Measurements from ENCODE around the gene AGBL4.

Gene AGBL4

DNA sequence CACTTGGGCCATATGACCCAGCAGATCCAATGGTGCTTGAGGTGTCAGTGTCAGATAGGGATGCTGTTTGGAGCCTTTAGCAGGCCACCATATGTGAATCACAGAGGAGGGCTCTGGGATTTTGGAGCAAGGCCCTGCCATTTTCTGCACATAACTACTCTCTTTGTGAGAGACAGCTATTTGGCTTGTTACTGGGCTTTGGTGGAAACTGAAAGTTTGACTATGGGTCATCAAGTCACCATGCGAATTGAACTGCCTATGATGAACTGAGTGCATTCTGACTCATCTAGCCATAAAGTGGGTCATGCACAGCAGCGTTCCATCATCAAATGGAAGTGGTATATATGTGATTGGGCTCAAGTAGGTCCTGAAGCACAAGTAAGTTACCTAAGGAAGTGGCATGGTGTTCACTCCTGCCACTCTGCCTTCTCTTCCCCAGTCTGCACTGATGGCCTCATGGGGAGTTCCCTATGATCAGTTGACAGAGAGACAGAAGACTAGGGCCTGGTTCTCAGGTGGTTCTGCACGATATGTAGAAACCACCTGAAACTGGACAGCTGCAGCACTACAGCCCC lies 447.3 kb downstream of the AGBL4 start:
- Histone ChIP-seq H3F3A (ENCODE audit: insufficient read depth, low read length) (no peaks in the 10 kb centered on the region), H3K27me3 (ENCODE audit: insufficient read depth, low read length) (no peaks in the 10 kb centered on the region), H3K9me3 (ENCODE audit: low read length) (0 out of 2 replicates have a peak, but pooled peaks cover 2% of the 10 kb centered on the region), H3K9me2 (ENCODE audit: low read depth, low read length) (no peaks in the 10 kb centered on the region), H3K36me3 (ENCODE audit: insufficient read depth, low read length) (no peaks in the 10 kb centered on the region), H3K4me3 (ENCODE audit: low read depth, low read length, poor library complexity, severe bottlenecking) (no peak overlapping the region), H3K4me1 (ENCODE audit: insufficient read depth, low read length, severe bottlenecking) (no peaks in the 10 kb centered on the region), H2AFZ (ENCODE audit: low read length) (no peak overlapping the region), H3K79me2 (ENCODE audit: insufficient read depth, low read length) (no peaks in the 10 kb centered on the region), H3K4me2 (ENCODE audit: low read length) (no peak overlapping the region), H3K9ac (ENCODE audit: low read length) (no peak overlapping the region), H4K20me1 (ENCODE audit: insufficient read depth, low read length) (no peaks in the 10 kb centered on the region), H3K27ac (ENCODE audit: low read depth, low read length, poor library complexity, severe bottlenecking) (no peak overlapping the region)
- TF ChIP-seq CTCF (IDR thresholded peaks at IDR 0.05; ENCODE audit: low read length), result no peak
- TF ChIP-seq EZH2 (IDR thresholded peaks at IDR 0.05; ENCODE audit: borderline replicate concordance, low read length), result no peak

DNA sequence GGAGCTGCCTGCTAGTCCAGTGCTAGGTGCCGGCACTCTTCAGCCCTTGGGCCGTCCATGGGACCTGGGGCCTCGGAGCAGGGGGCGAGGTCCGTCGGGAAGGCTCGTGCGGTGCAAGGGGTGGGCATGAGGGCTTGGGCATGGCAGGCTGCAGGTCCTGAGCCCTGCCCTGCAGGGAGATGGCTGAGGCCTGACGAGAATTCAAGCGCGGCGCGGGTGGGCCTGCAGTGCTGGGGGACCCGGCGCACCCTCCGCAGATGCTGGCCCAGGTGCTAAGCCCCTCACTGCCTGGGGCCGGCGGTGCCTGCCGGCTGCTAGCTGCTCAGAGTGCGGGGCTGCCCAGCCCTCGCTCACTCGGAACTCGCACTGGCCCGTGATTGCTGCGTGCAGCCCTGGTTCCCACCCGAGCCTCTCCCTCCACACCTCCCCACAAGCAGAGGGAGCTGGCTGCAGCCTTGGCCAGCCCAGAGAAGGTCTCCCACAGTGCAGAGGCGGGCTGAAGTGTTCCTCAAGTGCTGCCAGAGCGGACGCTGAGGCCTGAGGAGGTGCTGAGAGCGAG lies 467.0 kb downstream of the AGBL4 start:
- Histone ChIP-seq H3K79me2 (ENCODE audit: insufficient read depth, low read length) (no peaks in the 10 kb centered on the region), H3K4me2 (ENCODE audit: low read length) (no peak overlapping the region), H3K9me3 (ENCODE audit: low read length) (no peaks in the 10 kb centered on the region), H3K9ac (ENCODE audit: low read length) (no peak overlapping the region), H3F3A (ENCODE audit: insufficient read depth, low read length) (no peaks in the 10 kb centered on the region), H3K9me2 (ENCODE audit: low read depth, low read length) (no peaks in the 10 kb centered on the region), H3K27me3 (ENCODE audit: insufficient read depth, low read length) (no peaks in the 10 kb centered on the region), H4K20me1 (ENCODE audit: insufficient read depth, low read length) (no peaks in the 10 kb centered on the region), H2AFZ (ENCODE audit: low read length) (no peak overlapping the region), H3K36me3 (ENCODE audit: insufficient read depth, low read length) (no peaks in the 10 kb centered on the region), H3K4me3 (ENCODE audit: low read depth, low read length, poor library complexity, severe bottlenecking) (no peak overlapping the region), H3K27ac (ENCODE audit: low read depth, low read length, poor library complexity, severe bottlenecking) (no peak overlapping the region), H3K4me1 (ENCODE audit: insufficient read depth, low read length, severe bottlenecking) (no peaks in the 10 kb centered on the region)
- TF ChIP-seq EZH2 (IDR thresholded peaks at IDR 0.05; ENCODE audit: borderline replicate concordance, low read length) (no peak), CTCF (IDR thresholded peaks at IDR 0.05; ENCODE audit: low read length) (no peak)

- H3K4me3 ChIP-seq (ENCODE audit: low read depth, low read length, poor library complexity, severe bottlenecking), result no peak overlapping the region
- TF ChIP-seq CTCF (IDR thresholded peaks at IDR 0.05; ENCODE audit: low read length) (no peak), EZH2 (IDR thresholded peaks at IDR 0.05; ENCODE audit: borderline replicate concordance, low read length) (no peak)
- H4K20me1 ChIP-seq (ENCODE audit: insufficient read depth, low read length), result no peaks in the 10 kb centered on the region
- H3K9me2 ChIP-seq (ENCODE audit: low read depth, low read length), result no peaks in the 10 kb centered on the region
- no peaks in the 10 kb centered on the region for H3K79me2 ChIP-seq (ENCODE audit: insufficient read depth, low read length)
- no peaks in the 10 kb centered on the region for H3K36me3 ChIP-seq (ENCODE audit: insufficient read depth, low read length)
- H3K27me3 ChIP-seq (ENCODE audit: insufficient read depth, low read length), result no peaks in the 10 kb centered on the region
- no peak overlapping the region for H3K4me2 ChIP-seq (ENCODE audit: low read length)
- H2AFZ ChIP-seq (ENCODE audit: low read length), result no peak overlapping the region
- H3K27ac ChIP-seq (ENCODE audit: low read depth, low read length, poor library complexity, severe bottlenecking), result no peak overlapping the region
- no peaks in the 10 kb centered on the region for H3F3A ChIP-seq (ENCODE audit: insufficient read depth, low read length)
- H3K9me3 ChIP-seq (ENCODE audit: low read length), result no peaks in the 10 kb centered on the region
- H3K9ac ChIP-seq (ENCODE audit: low read length), result no peak overlapping the region
- no peaks in the 10 kb centered on the region for H3K4me1 ChIP-seq (ENCODE audit: insufficient read depth, low read length, severe bottlenecking)
These were observed 471.7 kb downstream of the AGBL4 start for GRCh38 chr1:49552101-49552500.

Data from OCI-LY1 (cell line).